K562 (cell line): ENCODE measurements around the gene DRAXIN. TPM values are rescaled to one million over a fixed set of nuclear protein-coding genes. Genes with fewer than 3 reads are reported as not detected.

Experiments used
- BACH1 ChIP-seq: fragments of 200-800 bp; sonication (Bioruptor generic); IDR thresholded peaks from 2 replicates; pipeline ENCODE4 v1.6.1; 2016; ENCODE audit warnings: missing genetic modification characterization, missing compliant biosample characterization
- CEBPG ChIP-seq, 3 experiments: fragments of 200-800 bp in 1 of 3; sonication (Bioruptor generic) in 1 of 3; sonication (generic) in 1 of 3; formaldehyde crosslinking in 1 of 3; IDR thresholded peaks in 2 of 3; conservative IDR thresholded peaks in 1 of 3; 2 replicates each; pipeline versions ENCODE4 v1.6.1 to v1.8.0; 2016 to 2022; ENCODE audit warnings: missing compliant biosample characterization in 2 of 3, missing genetic modification characterization in 2 of 3, mild to moderate bottlenecking in 1 of 3, missing genetic modification reagents in 1 of 3
- HEY1 ChIP-seq: fragments of 250-450 bp; sonication (Bioruptor Pico); IDR thresholded peaks from 2 replicates; pipeline ENCODE4 v1.5.0; 2020; ENCODE audit warnings: mild to moderate bottlenecking, moderate library complexity, borderline replicate concordance
- KLF1 ChIP-seq: fragments of 450-650 bp; IDR thresholded peaks from 2 replicates; pipeline ENCODE4 v1.6.1; 2016; ENCODE audit warnings: missing genetic modification characterization, missing compliant biosample characterization
- NFRKB ChIP-seq: fragments of 450-650 bp; IDR thresholded peaks from 2 replicates; pipeline ENCODE4 v1.6.1; 2016; ENCODE audit warnings: low read depth
- NRF1 ChIP-seq, 2 experiments: fragments of 450-650 bp; IDR thresholded peaks in 1 of 2; conservative IDR thresholded peaks in 1 of 2; 2 replicates each; pipeline ENCODE4 v1.6.1; 2014; ENCODE audit warnings: mild to moderate bottlenecking in 2 of 2
- RFX5 ChIP-seq: IDR thresholded peaks from 2 replicates; pipeline ENCODE4 v1.6.1; 2011; ENCODE audit warnings: low read depth, mild to moderate bottlenecking, improper control_type of control experiment, low read length
- SMAD2 ChIP-seq: fragments of 150-350 bp; IDR thresholded peaks from 2 replicates; pipeline ENCODE4 v1.6.1; 2014; ENCODE audit warnings: low read depth, mild to moderate bottlenecking, low read length
- SRF ChIP-seq, 2 experiments: fragments of 250-450, 450-650 bp in 1 of 2; sonication (Bioruptor Pico) in 1 of 2; sonication (generic) in 1 of 2; formaldehyde crosslinking; IDR thresholded peaks; 2 replicates each; pipeline versions ENCODE4 v1.5.0 to v1.5.1; 2020 to 2022; ENCODE audit warnings: mild to moderate bottlenecking in 1 of 2, missing genetic modification reagents in 1 of 2
- SUPT5H ChIP-seq: fragments of 450-650 bp; IDR thresholded peaks from 2 replicates; pipeline ENCODE4 v1.6.1; 2016
- TGIF2 ChIP-seq: sonication (generic); formaldehyde crosslinking; IDR thresholded peaks from 2 replicates; pipeline ENCODE4 v1.8.1; 2022; ENCODE audit warnings: mild to moderate bottlenecking, missing genetic modification reagents, moderate library complexity
- polyA plus RNA-seq, 8 experiments: library from polyadenylated mRNA; depleted of rRNA in 4 of 8; stranded (reverse) in 5 of 8; unstranded in 3 of 8; fragments of >200 nt; fragmentation: Nextera tagmentation in 2 of 8; fragmentation: Illumina TruSeq in 1 of 8; extraction: Ambion mirVana in 2 of 8; extraction: Trizol in 1 of 8; gene quantifications; 2 replicates each; pipeline versions ENCODE4 v1.2.1 to v1.2.3, GENCODE V29; 2011 to 2014; ENCODE audit warnings: inconsistent platforms in 1 of 8, missing spikeins in 1 of 8
- total RNA-seq, 7 experiments: library from RNA; depleted of rRNA in 6 of 7; stranded (reverse); fragments of >200 nt in 6 of 7; fragmentation: Illumina TruSeq in 2 of 7; extraction: Trizol in 2 of 7; gene quantifications; 2 replicates each; pipeline versions ENCODE4 v1.2.1 to v1.2.3, GENCODE V29; 2011 to 2021; ENCODE audit warnings: low replicate concordance in 1 of 7
- TF ChIP-seq, protein P1 (sequence below): fragments of 450-650 bp; IDR thresholded peaks from one replicate; pipeline ENCODE4 v1.6.1; 2018; ENCODE audit warnings: mild to moderate bottlenecking, moderate library complexity; ENCODE audit not compliant: partially characterized antibody
- TF ChIP-seq, protein P2 (sequence below), 2 experiments: fragments of 450-650 bp; formaldehyde crosslinking in 1 of 2; IDR thresholded peaks; 2 replicates each; pipeline versions ENCODE4 v1.4.0 to v1.6.1; 2014 to 2020; ENCODE audit warnings: mild to moderate bottlenecking in 2 of 2, borderline replicate concordance in 1 of 2, low read depth in 1 of 2
- TF ChIP-seq, protein P3 (sequence below), 2 experiments: IDR thresholded peaks; 2 replicates each; pipeline ENCODE4 v1.6.1; 2011; ENCODE audit warnings: borderline replicate concordance in 1 of 2, control low read depth in 1 of 2, low read depth in 1 of 2, low read length in 1 of 2, mild to moderate bottlenecking in 1 of 2, mixed read lengths in 1 of 2, moderate library complexity in 1 of 2; ENCODE audit not compliant: insufficient read depth in 1 of 2, insufficient read length in 1 of 2, poor library complexity in 1 of 2, severe bottlenecking in 1 of 2; ENCODE audit errors: extremely low read depth in 1 of 2

DRAXIN gene
- total and polyA plus RNA-seq, 9 of the 15 experiments (the other 6 are each of a cell fraction or from before 2014, with no cell fraction given) = 0.01 to 0.04 (median 0.01) TPM; not detected in 6

DNA sequence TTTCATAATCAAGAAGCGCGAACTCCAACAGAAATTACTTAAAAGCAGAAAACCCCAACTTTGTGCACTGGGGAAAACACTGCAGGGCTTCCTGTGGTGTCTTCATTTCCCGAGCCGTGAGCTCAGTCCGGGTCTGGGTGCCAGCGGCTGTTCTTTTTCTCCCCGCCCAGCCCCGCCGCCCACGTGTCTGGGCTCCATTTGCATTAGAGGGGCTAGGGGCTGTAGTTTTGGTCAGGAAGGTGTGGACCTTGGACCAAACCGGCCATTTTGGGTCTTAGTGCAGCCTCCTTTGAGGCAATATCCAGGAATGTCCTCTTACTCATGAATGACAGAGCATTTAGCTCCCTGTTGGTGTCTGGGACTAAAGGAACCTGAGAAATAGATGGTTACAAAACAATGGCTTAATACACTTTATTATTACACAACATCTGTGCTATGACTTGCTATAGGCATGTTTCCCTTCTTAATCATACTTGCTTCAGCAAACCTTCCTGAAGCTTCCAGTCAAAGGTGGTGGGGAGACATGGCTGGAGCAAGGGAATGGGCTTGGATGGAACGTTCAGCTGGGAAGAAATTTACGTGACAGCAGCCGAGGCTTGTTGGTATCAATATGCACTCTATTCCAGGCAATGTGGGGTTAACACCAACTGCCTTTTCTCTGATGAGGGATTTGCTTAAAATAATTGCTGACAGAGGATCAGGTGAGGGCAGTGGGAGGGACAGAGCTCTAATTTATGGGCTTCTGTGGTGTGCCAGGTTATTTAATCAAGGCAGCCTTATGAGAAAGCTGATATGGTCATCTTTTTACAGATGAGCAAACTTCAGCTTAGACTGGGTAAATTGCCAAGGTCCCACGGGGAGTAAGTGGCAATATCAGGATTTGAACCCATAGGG, 45.5 kb downstream of the DRAXIN start (continued):
- TF ChIP-seq HEY1 (CRISPR knock-in tag) = no peak
- TF ChIP-seq, protein P1, sequence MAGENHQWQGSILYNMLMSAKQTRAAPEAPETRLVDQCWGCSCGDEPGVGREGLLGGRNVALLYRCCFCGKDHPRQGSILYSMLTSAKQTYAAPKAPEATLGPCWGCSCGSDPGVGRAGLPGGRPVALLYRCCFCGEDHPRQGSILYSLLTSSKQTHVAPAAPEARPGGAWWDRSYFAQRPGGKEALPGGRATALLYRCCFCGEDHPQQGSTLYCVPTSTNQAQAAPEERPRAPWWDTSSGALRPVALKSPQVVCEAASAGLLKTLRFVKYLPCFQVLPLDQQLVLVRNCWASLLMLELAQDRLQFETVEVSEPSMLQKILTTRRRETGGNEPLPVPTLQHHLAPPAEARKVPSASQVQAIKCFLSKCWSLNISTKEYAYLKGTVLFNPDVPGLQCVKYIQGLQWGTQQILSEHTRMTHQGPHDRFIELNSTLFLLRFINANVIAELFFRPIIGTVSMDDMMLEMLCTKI = no peak
- TF ChIP-seq TGIF2 = no peak
- TF ChIP-seq RFX5 = 0 out of 2 replicates have a peak, but pooled peaks have one; percentile 23
- TF ChIP-seq BACH1 (tag) = peak; percentile 59; the same call in 1 of the 2 replicates
- TF ChIP-seq, protein P2, sequence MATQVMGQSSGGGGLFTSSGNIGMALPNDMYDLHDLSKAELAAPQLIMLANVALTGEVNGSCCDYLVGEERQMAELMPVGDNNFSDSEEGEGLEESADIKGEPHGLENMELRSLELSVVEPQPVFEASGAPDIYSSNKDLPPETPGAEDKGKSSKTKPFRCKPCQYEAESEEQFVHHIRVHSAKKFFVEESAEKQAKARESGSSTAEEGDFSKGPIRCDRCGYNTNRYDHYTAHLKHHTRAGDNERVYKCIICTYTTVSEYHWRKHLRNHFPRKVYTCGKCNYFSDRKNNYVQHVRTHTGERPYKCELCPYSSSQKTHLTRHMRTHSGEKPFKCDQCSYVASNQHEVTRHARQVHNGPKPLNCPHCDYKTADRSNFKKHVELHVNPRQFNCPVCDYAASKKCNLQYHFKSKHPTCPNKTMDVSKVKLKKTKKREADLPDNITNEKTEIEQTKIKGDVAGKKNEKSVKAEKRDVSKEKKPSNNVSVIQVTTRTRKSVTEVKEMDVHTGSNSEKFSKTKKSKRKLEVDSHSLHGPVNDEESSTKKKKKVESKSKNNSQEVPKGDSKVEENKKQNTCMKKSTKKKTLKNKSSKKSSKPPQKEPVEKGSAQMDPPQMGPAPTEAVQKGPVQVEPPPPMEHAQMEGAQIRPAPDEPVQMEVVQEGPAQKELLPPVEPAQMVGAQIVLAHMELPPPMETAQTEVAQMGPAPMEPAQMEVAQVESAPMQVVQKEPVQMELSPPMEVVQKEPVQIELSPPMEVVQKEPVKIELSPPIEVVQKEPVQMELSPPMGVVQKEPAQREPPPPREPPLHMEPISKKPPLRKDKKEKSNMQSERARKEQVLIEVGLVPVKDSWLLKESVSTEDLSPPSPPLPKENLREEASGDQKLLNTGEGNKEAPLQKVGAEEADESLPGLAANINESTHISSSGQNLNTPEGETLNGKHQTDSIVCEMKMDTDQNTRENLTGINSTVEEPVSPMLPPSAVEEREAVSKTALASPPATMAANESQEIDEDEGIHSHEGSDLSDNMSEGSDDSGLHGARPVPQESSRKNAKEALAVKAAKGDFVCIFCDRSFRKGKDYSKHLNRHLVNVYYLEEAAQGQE (IDR thresholded peaks at IDR 0.05; ENCODE audit: borderline replicate concordance) = 0 out of 2 replicates have a peak, but pooled peaks have one; percentile 6
- TF ChIP-seq, protein P2 (CRISPR knock-in tag; IDR thresholded peaks at IDR 0.05; ENCODE audit: low read depth) = no peak
- peak; percentile 51; the same call in 1 of the 2 replicates for TF ChIP-seq CEBPG (CRISPR knock-in tag; IDR thresholded peaks at IDR 0.05)
- peak; percentile 89 to 90 for TF ChIP-seq CEBPG (tag; conservative IDR thresholded peaks at IDR 0.05 in 1 of 2, IDR thresholded peaks at IDR 0.05 in 1 of 2)
- peak; percentile 82; the same call in 1 of the 2 replicates for TF ChIP-seq NFRKB
- no peak for TF ChIP-seq KLF1
- no peak for TF ChIP-seq SUPT5H
- TF ChIP-seq, protein P3, sequence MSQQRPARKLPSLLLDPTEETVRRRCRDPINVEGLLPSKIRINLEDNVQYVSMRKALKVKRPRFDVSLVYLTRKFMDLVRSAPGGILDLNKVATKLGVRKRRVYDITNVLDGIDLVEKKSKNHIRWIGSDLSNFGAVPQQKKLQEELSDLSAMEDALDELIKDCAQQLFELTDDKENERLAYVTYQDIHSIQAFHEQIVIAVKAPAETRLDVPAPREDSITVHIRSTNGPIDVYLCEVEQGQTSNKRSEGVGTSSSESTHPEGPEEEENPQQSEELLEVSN (IDR thresholded peaks at IDR 0.05; ENCODE audit: borderline replicate concordance in 1 of 2, extremely low read depth in 1 of 2, insufficient read depth in 1 of 2, insufficient read length in 1 of 2, low read depth in 1 of 2, low read length in 1 of 2, poor library complexity in 1 of 2, severe bottlenecking in 1 of 2) = peak in 1 of 2 experiments; percentile 56
- TF ChIP-seq NRF1 (conservative IDR thresholded peaks at IDR 0.05 in 1 of 2, IDR thresholded peaks at IDR 0.05 in 1 of 2) = no peak
- TF ChIP-seq SMAD2 = no peak
- TF ChIP-seq SRF (CRISPR knock-in tag; IDR thresholded peaks at IDR 0.05) = no peak
